HG02973 (cell line): ENCODE measurements around the gene ZNF415.
"Not testable (repeated sequence)": the region's sequence is repeated elsewhere in the genome, so short reads cannot be mapped to it uniquely, and the experiment has no call there.

ENCODE experiments used
- ATAC-seq: cut with Tn5 transposase; IDR thresholded peaks from one replicate; pipeline ENCODE4 v1.9.1; 2021; ENCODE audit warnings: moderate library complexity; ENCODE audit not compliant: unreplicated experiment

Gene ZNF415

GRCh38 chr19:53102756-53103233 lies 29.9 kb downstream of the ZNF415 start:
- ATAC-seq, result peak; percentile 15

GRCh38 chr19:53102206-53102755 lies 30.4 kb downstream of the ZNF415 start:
- no peak for ATAC-seq

GRCh38 chr19:53101518-53101917 lies 31.2 kb downstream of the ZNF415 start:
- ATAC-seq, result no peak

- not testable (repeated sequence) for ATAC-seq
Observed at GRCh38 chr19:53098570-53098969, 34.1 kb downstream of the ZNF415 start.

- not testable (repeated sequence) for ATAC-seq
Observed at GRCh38 chr19:53096982-53097690, 35.6 kb downstream of the ZNF415 start.

GRCh38 chr19:53096579-53096978 lies 36.1 kb downstream of the ZNF415 start:
- not testable (repeated sequence) for ATAC-seq

- ATAC-seq, result no peak
Observed at GRCh38 chr19:53094754-53095575, 37.7 kb downstream of the ZNF415 start.

GRCh38 chr19:53092723-53093122 lies 40.0 kb downstream of the ZNF415 start:
- no peak for ATAC-seq

- no peak for ATAC-seq
Observed at GRCh38 chr19:53091413-53092254, 41.1 kb downstream of the ZNF415 start.

GRCh38 chr19:53088091-53088490 lies 44.6 kb downstream of the ZNF415 start:
- ATAC-seq, result no peak

GRCh38 chr19:53086949-53087348 lies 45.8 kb downstream of the ZNF415 start:
- ATAC-seq, result no peak

GRCh38 chr19:53085496-53085895 lies 47.2 kb downstream of the ZNF415 start:
- ATAC-seq, result no peak

GRCh38 chr19:53082929-53083328 lies 49.8 kb downstream of the ZNF415 start:
- no peak for ATAC-seq

GRCh38 chr19:53079313-53079924 lies 53.3 kb downstream of the ZNF415 start:
- no peak for ATAC-seq

GRCh38 chr19:53078668-53079067 lies 54.0 kb downstream of the ZNF415 start:
- ATAC-seq, result no peak

GRCh38 chr19:53076984-53077383 lies 55.7 kb downstream of the ZNF415 start:
- ATAC-seq, result no peak

GRCh38 chr19:53068834-53069233 lies 63.9 kb downstream of the ZNF415 start:
- no peak for ATAC-seq

GRCh38 chr19:53068199-53068598 lies 64.5 kb downstream of the ZNF415 start:
- no peak for ATAC-seq

- ATAC-seq, result no peak
Observed at GRCh38 chr19:53057904-53058580, 74.7 kb downstream of the ZNF415 start.
